OCI-LY3 (cell line): ENCODE results near the gene TIFAB.

ENCODE experiments used
- H2AFZ ChIP-seq: fragments of 200-600, 300-600 bp; shearing (Covaris generic); 2 replicates; pipeline ENCODE4 v1.6.0; 2014; ENCODE audit warnings: antibody characterized with exemption, low read depth, low read length
- H3K27ac ChIP-seq: fragments of 200-600, 300-600 bp; sonication (generic); 2 replicates; pipeline ENCODE4 v1.5.1; 2014; ENCODE audit warnings: mild to moderate bottlenecking, low read length, moderate library complexity, mixed read lengths
- H3K27me3 ChIP-seq: fragments of 200-600, 300-600 bp; sonication (generic); 2 replicates; pipeline ENCODE4 v1.6.1; 2014; ENCODE audit warnings: low read depth, low read length, mixed read lengths
- H3K36me3 ChIP-seq: fragments of 200-600, 300-600 bp; sonication (generic); replicated peaks from 2 replicates; pipeline ENCODE3; 2014; ENCODE audit warnings: low read depth, low read length, mixed read lengths
- H3K4me1 ChIP-seq: fragments of 300-600, 200-600 bp; sonication (generic); 2 replicates; pipeline ENCODE4 v1.6.1; 2014; ENCODE audit warnings: low read length, mixed read lengths
- H3K4me2 ChIP-seq: fragments of 200-600, 300-600 bp; sonication (generic); 2 replicates; pipeline ENCODE4 v1.6.1; 2014; ENCODE audit warnings: low read length, mixed read lengths
- H3K4me3 ChIP-seq: fragments of 300-600, 200-600 bp; sonication (generic); 2 replicates; pipeline ENCODE4 v1.5.1; 2014; ENCODE audit warnings: antibody characterized with exemption, mild to moderate bottlenecking, low read length, moderate library complexity
- H3K79me2 ChIP-seq: fragments of 300-600, 200-600 bp; shearing (Covaris generic); 2 replicates; pipeline ENCODE4 v1.6.1; 2014; ENCODE audit warnings: mild to moderate bottlenecking, low read length, mixed read lengths
- H3K9ac ChIP-seq: fragments of 300-600, 200-600 bp; shearing (Covaris generic); 2 replicates; pipeline ENCODE4 v1.6.0; 2014; ENCODE audit warnings: mild to moderate bottlenecking, low read length, moderate library complexity
- H3K9me3 ChIP-seq: fragments of 200-600, 300-600 bp; shearing (Covaris generic); 2 replicates; pipeline ENCODE4 v1.6.1; 2014; ENCODE audit warnings: low read length, mixed read lengths; ENCODE audit not compliant: insufficient read depth
- H4K20me1 ChIP-seq: fragments of 200-600, 300-600 bp; sonication (generic); 2 replicates; pipeline ENCODE4 v1.6.1; 2016; ENCODE audit warnings: low read length, mixed read lengths; ENCODE audit not compliant: insufficient read depth
- EZH2phosphoT487 ChIP-seq: fragments of 200-600 bp; shearing (Covaris generic); IDR thresholded peaks from 2 replicates; pipeline ENCODE4 v1.6.1; 2018; ENCODE audit warnings: antibody characterized with exemption, mixed run types, low read depth
- TF ChIP-seq, protein P1 (sequence below): fragments of 200-600, 300-600 bp; sonication (generic); IDR thresholded peaks from 2 replicates; pipeline ENCODE4 v1.5.1; 2014; ENCODE audit warnings: antibody characterized with exemption, low read length, low read depth

TIFAB gene

DNA sequence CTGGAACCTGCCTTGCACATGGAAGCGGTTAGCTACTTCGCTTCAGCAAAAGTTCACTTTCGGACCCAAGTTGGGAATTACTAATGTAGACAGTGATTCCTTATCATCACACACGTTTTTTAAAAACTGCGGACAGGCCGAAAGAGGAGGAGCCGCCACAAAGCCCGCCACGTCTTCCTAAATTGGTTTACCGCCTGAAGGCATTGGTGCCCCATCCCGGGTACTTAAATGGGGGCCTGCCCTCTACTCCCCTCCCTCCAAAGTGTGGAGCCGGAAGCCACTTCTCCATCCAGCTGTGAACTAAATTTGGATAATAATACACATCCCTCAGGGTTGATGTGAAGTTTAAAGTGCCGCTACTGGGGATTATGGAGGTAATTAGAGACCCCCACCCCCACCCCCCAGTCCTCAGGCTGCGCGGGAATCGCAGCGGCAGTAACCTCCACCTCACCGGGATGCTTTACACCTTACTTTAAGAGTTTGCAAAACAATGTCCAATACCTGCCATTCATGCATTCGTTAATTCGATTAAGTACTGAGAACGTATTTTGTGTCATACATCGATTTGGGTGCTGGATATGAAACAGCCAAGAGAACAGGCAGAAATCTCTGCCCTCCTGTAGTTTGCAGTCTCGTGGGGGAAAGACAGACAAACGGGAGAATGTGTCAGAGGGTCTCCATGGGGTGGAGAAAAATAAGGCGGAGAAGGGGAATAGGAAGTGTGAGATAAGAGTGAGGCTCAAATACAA is 52.2 kb downstream of the TIFAB start:
- H3K4me3 ChIP-seq, result peak overlapping the region; percentile 97
- H3K4me2 ChIP-seq, result peak overlapping the region; percentile 91
- peaks cover 14% of the 10 kb centered on the region for H3K4me1 ChIP-seq
- peaks cover 45% of the 10 kb centered on the region for H3K79me2 ChIP-seq
- no peaks in the 10 kb centered on the region for H3K27me3 ChIP-seq
- TF ChIP-seq, protein P1, sequence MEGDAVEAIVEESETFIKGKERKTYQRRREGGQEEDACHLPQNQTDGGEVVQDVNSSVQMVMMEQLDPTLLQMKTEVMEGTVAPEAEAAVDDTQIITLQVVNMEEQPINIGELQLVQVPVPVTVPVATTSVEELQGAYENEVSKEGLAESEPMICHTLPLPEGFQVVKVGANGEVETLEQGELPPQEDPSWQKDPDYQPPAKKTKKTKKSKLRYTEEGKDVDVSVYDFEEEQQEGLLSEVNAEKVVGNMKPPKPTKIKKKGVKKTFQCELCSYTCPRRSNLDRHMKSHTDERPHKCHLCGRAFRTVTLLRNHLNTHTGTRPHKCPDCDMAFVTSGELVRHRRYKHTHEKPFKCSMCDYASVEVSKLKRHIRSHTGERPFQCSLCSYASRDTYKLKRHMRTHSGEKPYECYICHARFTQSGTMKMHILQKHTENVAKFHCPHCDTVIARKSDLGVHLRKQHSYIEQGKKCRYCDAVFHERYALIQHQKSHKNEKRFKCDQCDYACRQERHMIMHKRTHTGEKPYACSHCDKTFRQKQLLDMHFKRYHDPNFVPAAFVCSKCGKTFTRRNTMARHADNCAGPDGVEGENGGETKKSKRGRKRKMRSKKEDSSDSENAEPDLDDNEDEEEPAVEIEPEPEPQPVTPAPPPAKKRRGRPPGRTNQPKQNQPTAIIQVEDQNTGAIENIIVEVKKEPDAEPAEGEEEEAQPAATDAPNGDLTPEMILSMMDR, result no peak
- TF ChIP-seq EZH2phosphoT487, result no peak
- H3K36me3 ChIP-seq, result no peaks in the 10 kb centered on the region
- H3K27ac ChIP-seq, result peak overlapping the region; percentile 54; the same call in 1 of the 2 replicates
- H4K20me1 ChIP-seq, result peaks cover 32% of the 10 kb centered on the region
- H2AFZ ChIP-seq, result peak overlapping the region; percentile 72
- peak overlapping the region; percentile 86 for H3K9ac ChIP-seq
- no peaks in the 10 kb centered on the region for H3K9me3 ChIP-seq

GRCh38 chr5:135398855-135399793 is 53.0 kb downstream of the TIFAB start, which contains the start of gene MACROH2A1:
TSS of gene MACROH2A1 (minus strand) at chr5:135399231. CDS start at chr5:135389093, 10,138 bp downstream.
- Histone ChIP-seq H2AFZ (peak within 1 kb of the TSS; percentile 72), H4K20me1 (peaks cover 40% of the 10 kb centered on the region), H3K4me1 (peaks cover 21% of the 10 kb centered on the region), H3K4me2 (peak within 1 kb of the TSS; percentile 91), H3K9me3 (no peaks in the 10 kb centered on the region), H3K79me2 (peaks cover 54% of the 10 kb centered on the region), H3K9ac (peak within 1 kb of the TSS; percentile 86), H3K27me3 (no peaks in the 10 kb centered on the region), H3K36me3 (no peaks in the 10 kb centered on the region), H3K4me3 (peak within 1 kb of the TSS; percentile 97), H3K27ac (peak within 1 kb of the TSS; percentile 54)
- no peak for TF ChIP-seq EZH2phosphoT487
- TF ChIP-seq, protein P1, result no peak

- peak overlapping the region; percentile 86 for H3K9ac ChIP-seq
- H3K36me3 ChIP-seq, result no peaks in the 10 kb centered on the region
- no peaks in the 10 kb centered on the region for H3K9me3 ChIP-seq
- TF ChIP-seq, protein P1, result no peak
- TF ChIP-seq EZH2phosphoT487, result no peak
- H3K4me1 ChIP-seq, result peaks cover 30% of the 10 kb centered on the region
- H4K20me1 ChIP-seq, result peaks cover 48% of the 10 kb centered on the region
- H3K27me3 ChIP-seq, result no peaks in the 10 kb centered on the region
- H2AFZ ChIP-seq, result no peak overlapping the region
- peaks cover 62% of the 10 kb centered on the region for H3K79me2 ChIP-seq
- peak overlapping the region; percentile 48 for H3K27ac ChIP-seq
- peak overlapping the region; percentile 91 for H3K4me2 ChIP-seq
- peak overlapping the region; percentile 97 for H3K4me3 ChIP-seq
These were observed 53.8 kb downstream of the TIFAB start for GRCh38 chr5:135398160-135398854.
